ENCODE results near the gene RDH16. TPM values are rescaled to one million over a fixed set of nuclear protein-coding genes. Genes with fewer than 3 reads are reported as not detected.

RDH16 gene
- total and polyA plus RNA-seq, 2 donors (not counting 3 experiments of a cell fraction or from before 2014, with no cell fraction given): 0.08 to 0.29 TPM

GRCh38 chr12:56955631-56956256 lies 1.7 kb downstream of the RDH16 start:
- intact Hi-C loops (cut with micrococcal nuclease) (no loop called here), dilution Hi-C loops (cut with MboI; ENCODE audit: extremely low pct_ligation_motif_present, low sequenced_read_pairs) (no loop called here)
- Histone ChIP-seq H2AFZ (ENCODE audit: low read depth, low read length) (no peak overlapping the region), H3K27ac (ENCODE audit: insufficient read depth, low read depth, low read length) (no peak overlapping the region), H3K27me3 (ENCODE audit: control insufficient read depth in 2 of 2, insufficient read depth in 2 of 2, low read length in 2 of 2) (peaks cover 6 to 10% of the 10 kb centered on the region in 2 experiments), H4K20me1 (replicated peaks; ENCODE audit: control insufficient read depth, extremely low read depth, insufficient read depth, low read length) (no peaks in the 10 kb centered on the region), H3K9me1 (replicated peaks; ENCODE audit: control insufficient read depth, extremely low read depth, insufficient read depth, low read length) (no peaks in the 10 kb centered on the region), H3K9me3 (replicated peaks; ENCODE audit: control insufficient read depth, insufficient read depth, low read length) (no peaks in the 10 kb centered on the region), H3K4me2 (ENCODE audit: insufficient read depth, low read length) (no peak overlapping the region), H3K79me2 (ENCODE audit: control insufficient read depth, insufficient read depth, low read length) (no peaks in the 10 kb centered on the region), H3K4me1 (ENCODE audit: control insufficient read depth, extremely low read depth, insufficient read depth, low read length) (no peaks in the 10 kb centered on the region), H3K36me3 (ENCODE audit: control insufficient read depth in 2 of 2, extremely low read depth in 1 of 2, insufficient read depth in 2 of 2, low read length in 2 of 2) (no peaks in the 10 kb centered on the region), H3K9ac (replicated peaks; ENCODE audit: extremely low read depth, insufficient read depth, low read length) (no peak overlapping the region), H3K4me3 (replicated peaks in 1 of 3; ENCODE audit: insufficient read depth in 1 of 3, low read depth in 1 of 3, low read length in 3 of 3) (no peak overlapping the region)
- no peak for FAIRE-seq
- CTCF ChIA-PET: no interaction called here
- POLR2A ChIA-PET: no interaction called here
- BruUV-seq (replicated peaks): no TSS peak
- no peak for DNase-seq (ENCODE audit: low read depth, low spot score)
- TF ChIP-seq JUN (IDR thresholded peaks at IDR 0.05; ENCODE audit: borderline replicate concordance, insufficient read depth, insufficient read length, low read depth) (no peak), POLR2AphosphoS5 (IDR thresholded peaks at IDR 0.05; ENCODE audit: insufficient read depth, low read depth, low read length) (no peak), POLR2A (IDR thresholded peaks at IDR 0.05; ENCODE audit: low read depth, low read length) (no peak), CTCF (IDR thresholded peaks at IDR 0.05; ENCODE audit: extremely low read depth in 1 of 2, insufficient read depth in 1 of 2, low read depth in 1 of 2, low read length in 2 of 2) (no peak), EZH2 (IDR thresholded peaks at IDR 0.05; ENCODE audit: borderline replicate concordance, low read depth, low read length, severe bottlenecking) (no peak), MYC (IDR thresholded peaks at IDR 0.05; ENCODE audit: low read depth, low read length) (no peak), GATA2 (IDR thresholded peaks at IDR 0.05; ENCODE audit: insufficient read depth, insufficient read length, low read depth, low read length) (no peak), MAX (IDR thresholded peaks at IDR 0.05; ENCODE audit: insufficient read depth, insufficient read length) (no peak), FOS (IDR thresholded peaks at IDR 0.05; ENCODE audit: borderline replicate concordance, insufficient read depth, low read length) (no peak)
